HG03521 (cell line): Measurements from ENCODE around the gene SPINT3.

Experiments used
- ATAC-seq: cut with Tn5 transposase; IDR thresholded peaks from one replicate; pipeline ENCODE4 v1.9.1; 2021; ENCODE audit warnings: mild to moderate bottlenecking, moderate library complexity; ENCODE audit not compliant: unreplicated experiment

The SPINT3 gene, protein sequence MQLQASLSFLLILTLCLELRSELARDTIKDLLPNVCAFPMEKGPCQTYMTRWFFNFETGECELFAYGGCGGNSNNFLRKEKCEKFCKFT

DNA sequence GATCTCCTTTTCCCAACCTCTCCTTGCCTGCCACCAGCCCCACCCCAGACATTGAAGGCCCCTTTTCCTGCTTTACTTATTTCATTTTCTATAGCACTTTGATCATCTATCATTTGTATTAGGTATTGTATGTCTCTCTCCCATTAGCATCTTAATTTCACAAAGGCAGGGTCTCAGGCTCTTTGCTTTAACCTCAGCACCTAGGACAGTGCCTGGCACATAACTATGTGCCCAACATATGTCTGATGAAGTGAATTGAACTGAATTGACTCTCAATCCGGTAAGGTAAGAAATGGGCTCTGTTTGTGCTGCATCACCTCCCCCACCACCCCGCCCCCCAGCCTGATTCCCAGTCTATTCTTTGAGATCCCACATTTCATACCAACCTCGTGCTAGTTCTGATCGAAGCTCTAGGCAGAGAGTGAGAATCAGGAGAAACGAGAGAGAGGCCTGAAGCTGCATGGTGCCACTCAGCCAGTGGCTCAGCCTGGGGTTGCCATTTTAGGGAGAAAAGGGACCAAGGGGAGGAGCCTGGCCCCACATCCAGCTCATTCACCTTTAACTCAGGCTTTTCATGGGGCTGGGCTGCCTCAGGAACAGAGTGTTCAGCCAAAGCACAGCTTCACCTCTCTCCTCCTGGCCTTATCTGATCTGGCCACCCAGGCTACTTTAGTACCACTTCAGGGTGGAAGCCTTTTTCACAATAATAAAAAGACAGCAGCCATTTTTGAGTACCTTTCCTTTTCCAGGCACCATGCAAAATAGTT lies at the start of gene SPINT3:
SPINT3 (minus strand) TSS at position 476 of the 767 bp plus-strand sequence; CDS start at position 462, 14 bp downstream.
- ATAC-seq: no peak

DNA sequence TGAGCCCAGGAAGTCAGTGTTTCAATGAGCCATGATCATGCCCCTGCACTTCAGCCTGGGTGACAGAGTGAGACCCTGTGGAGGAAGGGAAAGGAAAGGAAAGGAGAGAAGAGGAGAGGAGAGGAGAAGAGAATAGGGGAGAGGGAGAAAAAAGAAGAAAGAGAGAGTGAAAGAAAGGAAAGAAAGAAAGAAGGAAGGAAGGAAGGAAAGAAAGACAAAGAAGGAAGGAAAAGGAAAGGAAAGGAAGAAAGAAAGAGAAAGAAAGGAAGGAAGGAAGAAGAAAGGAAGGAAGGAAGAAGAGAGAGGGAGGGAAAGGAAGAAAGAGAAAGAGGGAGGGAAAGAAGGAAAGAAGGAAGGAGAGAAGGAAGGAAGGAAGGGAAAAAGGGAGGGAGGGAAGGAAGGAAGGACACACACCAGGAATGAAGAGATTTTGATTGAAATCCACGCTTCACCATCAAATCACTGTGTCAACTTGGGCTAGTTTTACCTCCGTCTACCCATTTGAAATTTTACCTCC lies 49.4 kb upstream of the SPINT3 start:
- ATAC-seq: no peak

DNA sequence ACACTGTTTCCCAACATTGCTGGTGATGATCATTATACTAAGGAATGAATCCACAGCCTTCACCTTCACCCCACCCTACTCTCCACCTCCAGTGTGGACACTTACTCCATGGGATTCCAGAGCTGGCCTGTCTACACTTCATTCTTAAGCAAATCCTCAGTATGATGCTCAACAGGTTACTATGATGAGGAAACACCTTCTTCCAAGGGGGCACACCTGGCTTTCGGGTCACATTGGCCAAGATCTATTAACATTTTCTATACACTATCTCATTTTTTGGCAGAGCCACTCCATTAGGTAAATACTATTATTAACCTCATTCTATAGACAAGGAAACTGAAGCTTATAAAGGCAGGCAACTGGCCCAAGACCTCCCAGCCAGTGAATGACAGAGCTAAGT lies 39.8 kb upstream of the SPINT3 start:
- ATAC-seq: no peak

DNA sequence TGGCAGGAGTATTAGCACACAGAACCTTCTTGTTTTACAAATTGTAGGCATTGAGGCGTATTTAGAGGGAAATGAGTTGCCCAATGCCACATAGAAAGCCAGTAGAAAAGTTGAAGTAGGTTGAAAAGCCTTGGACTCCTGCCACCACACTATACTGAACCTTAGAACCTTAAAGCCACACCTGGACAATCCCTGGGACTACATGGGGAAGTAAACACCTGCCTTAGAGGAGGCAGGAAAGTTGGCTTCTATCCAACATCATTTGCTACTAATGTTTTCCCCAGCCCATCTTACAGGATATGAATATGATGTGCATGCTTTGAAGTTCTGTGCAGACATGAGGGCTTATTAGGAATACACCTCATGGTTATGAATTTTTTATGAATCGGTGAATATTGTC lies 37.0 kb upstream of the SPINT3 start:
- ATAC-seq: no peak

DNA sequence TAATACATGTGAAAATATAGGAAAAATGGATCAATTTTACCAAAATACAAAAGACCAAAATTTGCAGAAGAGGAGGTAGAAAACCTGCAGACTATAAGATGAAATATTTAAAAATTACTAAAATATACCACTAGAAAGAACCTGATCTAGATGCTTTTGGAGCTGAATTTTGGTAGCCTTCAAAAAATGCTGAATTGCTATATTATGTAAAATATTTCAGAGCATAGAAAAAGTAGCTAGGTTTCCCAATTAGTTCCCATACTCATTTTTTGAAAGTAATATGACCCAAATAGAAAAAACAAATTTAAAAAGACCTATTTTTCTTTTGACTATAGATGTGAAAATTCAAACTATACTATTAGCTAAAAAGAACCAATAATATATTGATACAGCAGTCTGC lies 35.3 kb upstream of the SPINT3 start:
- no peak for ATAC-seq

DNA sequence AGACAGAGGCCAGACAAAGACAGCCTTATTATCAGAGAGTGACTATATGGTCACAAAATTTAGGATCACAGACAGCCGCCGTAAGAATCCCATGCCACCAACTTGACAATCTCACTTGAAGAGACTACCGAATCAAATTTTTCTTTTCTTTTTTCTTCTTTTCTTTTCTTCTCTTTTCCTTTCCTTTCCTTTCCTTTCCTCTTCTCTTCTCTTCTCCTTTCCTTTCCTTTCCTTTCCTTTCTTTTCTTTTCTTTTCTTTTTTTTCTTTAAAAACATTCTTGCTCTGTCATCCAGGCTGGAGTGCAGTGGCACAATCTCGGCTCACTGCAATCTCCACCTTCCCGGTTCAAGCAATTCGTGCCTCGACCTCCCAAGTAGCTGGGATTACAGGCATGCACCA lies 33.0 kb upstream of the SPINT3 start:
- ATAC-seq: no peak

DNA sequence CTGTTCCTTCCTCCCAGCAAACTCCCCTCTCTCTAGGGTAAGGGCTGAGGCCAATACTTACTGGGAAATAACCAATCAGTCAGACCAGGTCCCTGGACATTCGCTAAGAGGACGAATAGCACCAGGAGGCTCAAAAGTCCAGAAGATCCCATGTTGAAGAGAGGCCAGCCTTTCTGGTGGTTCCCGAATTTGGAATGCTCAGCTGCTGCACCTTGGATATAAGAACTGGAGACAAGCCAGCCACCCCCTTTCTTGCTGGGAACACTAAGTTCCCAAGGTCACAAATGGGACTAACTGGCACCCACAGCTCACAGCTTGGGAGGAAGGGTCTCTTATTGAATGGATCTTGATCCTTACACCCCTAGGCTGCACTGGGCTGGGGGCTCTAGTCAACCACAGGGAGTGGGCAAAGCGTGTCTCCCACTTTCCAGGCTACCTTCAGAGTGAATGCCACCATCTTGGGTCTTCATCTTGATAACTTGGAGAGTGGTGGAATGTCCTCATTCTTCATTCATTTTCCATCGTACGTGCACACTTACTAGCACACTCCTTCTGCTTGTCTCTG lies 31.9 kb upstream of the SPINT3 start, which contains the start of gene EPPIN:
EPPIN (minus strand) TSS at position 196 of the 565 bp plus-strand sequence; CDS start at position 152, 44 bp downstream.
- ATAC-seq: no peak

DNA sequence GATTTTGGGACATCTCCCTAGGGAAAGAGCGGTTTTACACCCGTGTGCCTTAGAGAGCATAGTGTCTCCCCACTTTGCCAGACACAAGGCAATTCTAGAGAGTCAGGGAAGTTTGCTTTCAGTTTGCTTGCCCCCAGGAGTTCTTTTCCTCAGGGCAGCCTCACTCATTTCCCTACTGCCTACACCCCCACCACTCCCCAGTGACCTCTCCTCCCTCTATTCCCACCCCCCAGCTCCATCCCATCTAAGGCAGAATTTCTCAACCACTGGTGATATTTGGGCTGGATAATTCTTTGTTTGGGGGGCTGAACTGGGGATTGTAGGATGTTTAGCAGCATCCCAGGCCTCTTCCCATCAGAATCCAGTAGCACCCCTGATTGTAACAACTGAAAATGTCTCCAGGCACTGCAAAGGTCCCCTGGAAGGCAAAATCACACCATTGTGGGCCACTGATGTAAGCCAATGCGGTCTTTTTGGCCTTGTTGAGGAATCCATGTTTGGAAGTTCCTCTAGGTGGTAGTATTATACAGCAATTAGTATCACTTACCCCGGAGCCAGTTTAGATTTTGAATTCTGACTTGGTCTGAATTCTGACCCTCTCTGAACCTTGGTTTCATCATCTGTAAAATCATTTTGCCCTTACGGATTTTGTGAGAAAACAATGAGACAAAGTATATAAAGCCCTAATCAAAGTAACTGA lies 30.5 kb upstream of the SPINT3 start:
- ATAC-seq: no peak

DNA sequence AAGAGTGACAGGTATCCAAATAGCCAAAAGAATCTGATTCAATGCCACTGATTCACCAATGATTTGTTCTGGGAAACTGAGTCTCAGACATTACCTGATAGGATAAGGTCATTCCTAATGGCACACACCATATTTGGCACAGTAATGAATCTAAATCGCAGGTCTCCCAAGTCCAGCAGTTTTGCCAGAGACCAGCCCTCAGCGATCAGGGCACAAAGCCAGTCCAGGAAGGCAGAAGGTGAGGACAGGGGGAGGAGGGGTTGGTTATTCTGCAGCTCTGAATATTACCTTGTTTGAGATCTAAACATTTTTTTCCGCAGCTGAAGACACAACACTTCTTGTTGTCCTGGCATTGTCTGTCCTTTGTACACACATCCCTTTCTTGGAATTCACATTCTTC lies 29.9 kb upstream of the SPINT3 start:
- ATAC-seq: no peak

DNA sequence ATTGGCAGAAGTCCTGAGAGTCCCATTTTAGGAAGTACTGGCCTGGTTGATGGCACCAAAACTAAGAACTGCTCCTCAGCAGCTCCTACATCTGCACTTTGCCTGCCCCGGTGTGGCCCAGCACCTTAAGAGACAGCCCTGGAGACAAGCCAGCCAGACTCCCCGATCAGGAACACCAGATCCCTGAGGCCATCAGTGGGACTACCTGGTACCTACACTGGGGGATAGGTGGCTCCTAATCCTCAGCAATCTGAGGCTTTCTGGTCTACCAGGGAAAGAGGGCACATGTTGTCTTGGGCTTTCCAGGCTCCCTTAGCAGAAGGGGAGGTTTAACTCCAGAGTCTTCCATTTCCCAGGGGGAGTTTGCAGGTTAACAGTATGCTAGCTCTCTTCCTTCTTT lies 24.0 kb upstream of the SPINT3 start, which contains the start of gene WFDC6:
WFDC6 (minus strand) TSS at position 101 of the 400 bp plus-strand sequence; CDS start at position 26, 75 bp downstream.
- no peak for ATAC-seq

DNA sequence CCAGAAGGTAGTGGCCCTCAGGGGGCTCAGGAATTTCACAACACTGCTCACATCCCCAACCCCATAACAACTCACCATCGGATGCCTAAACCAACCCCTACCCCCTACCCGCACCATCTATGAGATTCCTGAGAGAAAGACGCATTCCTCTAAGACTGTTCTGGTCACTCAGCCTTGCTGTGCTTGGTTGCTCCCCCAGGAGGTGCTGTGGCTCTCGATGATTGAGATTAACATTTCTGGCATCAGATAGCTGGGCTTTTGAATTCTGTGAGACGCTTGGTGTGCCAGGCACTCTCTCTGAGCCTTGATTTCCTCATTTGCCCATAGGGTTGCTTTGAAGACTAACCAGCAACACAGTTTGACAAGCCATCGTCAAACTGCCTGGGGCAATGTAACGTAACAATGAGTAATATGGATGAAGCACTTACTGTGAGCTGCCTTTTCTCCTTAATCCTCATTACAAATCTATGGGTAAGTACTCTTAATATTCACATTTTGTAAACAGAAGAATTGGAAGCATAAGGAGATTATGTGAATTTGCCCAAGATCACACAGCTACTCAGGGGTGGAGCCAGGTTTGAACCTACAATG lies 22.9 kb upstream of the SPINT3 start:
- ATAC-seq: no peak

DNA sequence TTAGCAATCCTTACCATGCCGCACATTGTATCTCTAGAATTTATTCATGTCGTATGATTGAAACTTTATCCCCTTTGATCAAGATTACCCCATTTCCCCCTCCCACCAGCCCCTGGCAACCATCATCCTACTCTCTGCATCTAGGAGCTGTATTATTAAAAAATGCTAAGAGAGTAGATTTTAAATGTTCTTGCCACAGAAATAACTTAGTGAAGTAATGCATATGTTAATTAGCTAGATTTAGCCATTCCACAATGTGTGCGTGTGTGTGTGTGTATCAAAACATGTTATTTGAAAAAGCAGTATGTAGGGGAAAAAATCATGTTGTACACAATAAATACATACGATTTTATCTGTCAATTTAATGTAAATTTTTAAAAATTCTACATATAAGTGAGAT lies 11.9 kb upstream of the SPINT3 start:
- no peak for ATAC-seq

DNA sequence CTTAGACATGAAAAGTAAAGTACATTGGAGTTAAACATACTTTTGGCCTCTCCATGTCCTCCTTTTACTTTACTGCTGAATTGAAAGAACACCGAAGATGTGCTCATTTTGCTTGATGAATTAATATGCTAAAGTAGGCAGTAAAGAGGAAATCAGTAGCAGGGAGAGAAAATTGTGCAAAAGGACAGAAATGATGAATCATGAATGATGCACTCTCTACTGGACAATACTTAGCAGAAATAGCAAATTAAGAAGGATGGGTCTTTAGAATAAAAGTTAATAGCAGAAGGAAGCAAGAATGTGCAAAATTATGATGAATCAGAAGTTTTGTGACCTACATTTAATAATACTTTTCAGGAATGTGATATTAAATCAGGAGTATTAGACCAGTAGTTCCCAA lies 8.4 kb upstream of the SPINT3 start:
- ATAC-seq: no peak

DNA sequence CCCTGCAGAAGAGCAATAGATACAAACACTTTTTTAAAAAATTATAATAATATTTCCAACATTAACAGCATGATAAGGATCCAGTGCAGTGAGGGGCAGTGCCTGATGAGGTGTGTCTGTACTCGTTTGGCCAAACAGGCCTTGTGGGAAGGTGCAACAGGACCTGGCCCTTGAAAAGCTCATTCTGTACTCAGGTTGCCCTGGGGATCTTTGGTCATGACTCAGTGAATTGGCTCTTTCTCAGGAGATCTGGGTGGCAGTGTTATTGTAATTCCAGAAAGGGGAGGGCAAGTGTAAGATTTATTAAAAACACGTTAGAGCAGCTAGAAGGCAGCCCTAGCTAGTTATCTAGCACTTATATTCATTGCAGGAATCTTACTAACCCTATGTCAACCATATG lies 2.9 kb upstream of the SPINT3 start:
- no peak for ATAC-seq

DNA sequence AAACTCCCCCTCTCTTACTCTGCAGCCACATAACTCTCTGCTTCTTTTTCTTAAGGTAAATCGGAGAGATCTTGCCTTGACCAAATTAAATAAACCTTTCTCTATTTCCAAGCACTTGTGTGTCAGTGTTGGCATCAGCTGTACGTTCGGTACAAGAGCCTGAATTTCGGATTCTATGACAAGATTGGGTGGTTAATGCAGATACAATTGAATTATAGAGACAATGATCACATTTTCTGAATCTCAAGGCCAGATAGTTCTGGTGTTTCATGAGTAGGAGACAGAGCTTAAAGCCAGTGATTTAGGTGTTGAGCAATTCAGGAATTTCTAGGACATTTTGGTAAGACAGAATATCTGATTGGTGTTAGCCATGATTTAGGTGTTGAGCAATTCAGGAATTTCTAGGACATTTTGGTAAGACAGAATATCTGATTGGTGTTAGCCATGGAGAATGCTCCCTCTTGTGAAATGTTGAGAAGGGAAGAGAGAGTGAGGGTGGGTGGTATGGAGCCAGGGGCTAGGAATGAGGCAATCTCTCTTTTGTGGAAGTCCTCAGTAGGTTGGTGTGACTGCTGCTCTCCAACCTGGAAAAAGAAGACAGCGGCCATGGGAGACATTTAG lies 5.1 kb downstream of the SPINT3 start:
- ATAC-seq: no peak

DNA sequence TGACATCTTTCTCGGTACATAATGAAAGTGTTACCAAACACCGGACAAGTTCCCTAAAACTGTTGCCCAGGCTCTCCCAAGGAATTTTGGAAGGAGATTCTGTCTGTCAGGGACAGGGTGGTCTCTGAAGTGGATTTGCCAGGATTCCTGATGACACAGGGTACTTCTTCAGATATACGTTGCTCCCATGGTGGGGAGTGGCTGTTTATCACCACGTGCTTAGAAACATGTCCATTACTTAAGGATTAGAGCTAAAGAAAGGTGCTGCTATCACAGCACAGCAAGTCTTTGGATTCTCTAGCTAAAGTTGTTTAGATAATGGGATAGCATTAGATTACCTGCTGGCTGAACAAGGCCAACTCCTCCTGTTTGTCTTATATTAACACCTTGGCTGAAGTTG lies 6.3 kb downstream of the SPINT3 start:
- no peak for ATAC-seq

DNA sequence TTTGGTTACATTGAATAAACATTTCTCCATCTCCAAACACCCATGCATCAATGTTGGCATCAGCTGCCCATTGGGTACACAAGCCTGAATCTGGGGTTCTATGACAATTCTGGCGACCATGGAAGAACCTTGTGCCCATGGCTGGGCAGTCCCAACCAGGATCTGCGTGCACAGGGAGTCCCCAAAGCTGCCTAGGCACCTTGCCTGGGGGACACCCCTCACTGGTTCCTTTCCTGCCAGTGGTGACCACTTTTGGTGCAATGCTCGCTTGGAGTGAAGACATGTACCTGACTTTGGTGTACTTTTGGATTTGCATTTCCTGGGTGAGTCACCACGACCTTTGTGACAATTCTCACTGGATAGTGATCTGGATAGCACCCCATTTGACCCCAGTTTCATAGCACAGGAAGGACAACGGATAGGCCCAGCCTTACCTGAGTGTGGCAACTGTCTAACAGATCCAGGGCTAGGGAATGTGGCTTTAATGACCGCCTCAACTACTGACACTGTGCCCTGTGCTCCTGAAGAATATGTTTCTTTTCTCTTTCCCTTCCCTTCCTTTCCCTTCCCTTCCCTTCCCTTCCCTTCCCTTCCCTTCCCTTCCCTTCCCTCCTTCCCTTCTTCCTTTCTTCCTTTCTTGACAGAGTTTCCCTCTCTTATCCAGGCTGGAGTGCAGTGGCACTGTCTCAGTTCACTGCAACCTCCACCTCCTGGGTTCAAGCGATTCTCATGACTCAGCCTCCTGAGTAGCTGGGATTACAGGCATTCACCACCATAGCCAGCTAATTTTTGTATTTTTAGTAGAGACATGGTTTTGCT lies 7.1 kb downstream of the SPINT3 start:
- no peak for ATAC-seq

DNA sequence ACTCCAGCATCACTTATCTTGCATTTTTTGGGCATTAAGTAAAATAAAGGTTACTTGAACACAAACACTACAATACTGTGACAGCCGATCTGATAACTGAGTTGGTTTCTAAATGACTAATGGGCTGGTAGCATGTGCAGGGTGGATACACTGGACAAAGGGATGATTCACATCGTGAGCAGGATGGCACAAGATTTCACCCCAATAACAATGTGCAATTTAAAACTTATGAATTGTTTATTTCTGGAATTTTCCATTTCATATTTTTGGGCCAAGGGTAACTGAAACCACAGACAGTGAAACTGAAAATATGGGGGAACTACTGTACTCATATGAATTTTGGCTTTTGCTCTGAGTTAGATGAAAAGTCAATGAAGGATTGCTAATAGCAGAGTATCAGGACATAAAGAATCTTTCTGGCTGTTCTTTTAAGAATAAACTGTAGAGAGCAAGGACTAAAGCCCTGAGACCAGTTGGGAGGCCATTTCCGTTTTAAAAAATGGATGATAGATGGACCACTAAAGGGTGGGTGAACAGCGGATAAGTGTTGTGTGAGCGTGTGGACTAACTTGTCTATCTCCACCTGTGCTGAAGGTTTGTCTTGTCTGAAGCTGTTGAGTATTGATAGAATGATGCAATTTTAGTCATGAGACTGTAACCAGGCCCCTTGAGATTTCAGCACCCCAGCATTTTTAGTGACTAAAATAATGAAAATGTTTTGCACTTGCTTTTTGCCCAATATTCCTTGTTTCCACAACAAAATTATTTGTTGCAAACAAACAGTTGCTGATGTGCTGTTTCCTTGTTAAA lies 8.2 kb downstream of the SPINT3 start:
- no peak for ATAC-seq

DNA sequence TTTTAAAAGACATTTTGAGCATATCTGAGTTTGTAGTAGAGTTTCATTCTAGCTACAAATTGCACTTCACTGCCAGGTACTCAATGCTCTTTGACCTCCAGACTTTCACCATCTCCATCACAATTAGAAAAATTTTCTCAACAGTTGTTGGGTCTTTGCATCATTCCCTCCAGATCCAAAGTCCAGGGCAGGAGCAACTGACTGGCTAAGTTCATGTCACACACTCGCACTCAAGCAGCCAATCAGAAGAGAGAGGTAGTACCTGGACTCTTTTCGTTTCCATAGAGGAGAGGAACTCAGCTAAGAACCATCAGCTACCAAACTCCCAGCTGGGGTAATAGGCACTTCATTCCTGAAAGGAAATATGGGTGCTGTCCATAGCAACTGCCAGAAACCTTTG lies 9.0 kb downstream of the SPINT3 start:
- no peak for ATAC-seq
